HepG2 (cell line): ENCODE data around the gene DAD1. TPM values are rescaled to one million over a fixed set of nuclear protein-coding genes. Genes with fewer than 3 reads are reported as not detected.

Experiments used
- MAFK ChIP-seq, 2 experiments: IDR thresholded peaks in 1 of 2; conservative IDR thresholded peaks in 1 of 2; 2 replicates each; pipeline ENCODE4 v1.6.1; 2011; ENCODE audit warnings: improper control_type of control experiment in 2 of 2, low read length in 2 of 2
- MEIS1 ChIP-seq: sonication (generic); formaldehyde crosslinking; IDR thresholded peaks from 2 replicates; pipeline ENCODE4 v1.9.0; 2021; ENCODE audit warnings: mild to moderate bottlenecking, missing genetic modification reagents, moderate library complexity, borderline replicate concordance
- NFATC3 ChIP-seq: sonication (generic); formaldehyde crosslinking; IDR thresholded peaks from 2 replicates; pipeline ENCODE4 v1.5.1; 2020; ENCODE audit warnings: mild to moderate bottlenecking, missing genetic modification reagents
- REPIN1 ChIP-seq: sonication (generic); formaldehyde crosslinking; IDR thresholded peaks from 2 replicates; pipeline ENCODE4 v1.8.0; 2022; ENCODE audit warnings: missing genetic modification reagents, low read depth, mild to moderate bottlenecking, borderline replicate concordance
- SNAI1 ChIP-seq: sonication (generic); formaldehyde crosslinking; IDR thresholded peaks from 2 replicates; pipeline ENCODE4 v1.5.0; 2020; ENCODE audit warnings: mild to moderate bottlenecking, missing genetic modification reagents, borderline replicate concordance
- SSRP1 ChIP-seq: IDR thresholded peaks from 2 replicates; pipeline ENCODE4 v1.6.1; 2016; ENCODE audit warnings: control low read depth
- TBX3 ChIP-seq: fragments of 450-650 bp; IDR thresholded peaks from 2 replicates; pipeline ENCODE4 v1.6.1; 2017; ENCODE audit warnings: antibody characterized with exemption, mild to moderate bottlenecking, inconsistent platforms, borderline replicate concordance
- U2AF1 ChIP-seq: fragments of 200-400 bp; formaldehyde crosslinking; optimal IDR thresholded peaks from 2 replicates; pipeline ENCODE3; 2017; ENCODE audit warnings: mild to moderate bottlenecking, low read depth, low read length
- ZBTB42 ChIP-seq: sonication (generic); formaldehyde crosslinking; IDR thresholded peaks from 2 replicates; pipeline ENCODE4 v1.5.0; 2020; ENCODE audit warnings: mild to moderate bottlenecking, missing genetic modification reagents
- ZNF136 ChIP-seq: sonication (generic); formaldehyde crosslinking; IDR thresholded peaks from 2 replicates; pipeline ENCODE4 v1.8.1; 2022; ENCODE audit warnings: low read depth, mild to moderate bottlenecking, moderate library complexity, missing genetic modification reagents
- polyA plus RNA-seq, 8 experiments: library from polyadenylated mRNA; depleted of rRNA in 3 of 8; stranded (reverse) in 7 of 8; unstranded in 1 of 8; fragments of >200 nt; fragmentation: Illumina TruSeq in 4 of 8; extraction: Trizol in 4 of 8; gene quantifications; 2 replicates each; pipeline versions ENCODE4 v1.2.1 to v1.2.3, GENCODE V29; 2011 to 2016; ENCODE audit warnings: low read depth in 4 of 8, missing spikeins in 1 of 8, mixed read lengths in 1 of 8; ENCODE audit not compliant: insufficient read depth in 1 of 8
- total RNA-seq, 5 experiments: library from RNA; depleted of rRNA; stranded (reverse); fragments of >200 nt; fragmentation: Illumina TruSeq; extraction: Trizol; gene quantifications; 2 replicates each; pipeline ENCODE4 v1.2.3, GENCODE V29; 2016; ENCODE audit warnings: low read depth in 1 of 5
- TF ChIP-seq, protein P1 (sequence below): sonication (generic); formaldehyde crosslinking; IDR thresholded peaks from 2 replicates; pipeline ENCODE4 v1.5.1; 2020; ENCODE audit warnings: mild to moderate bottlenecking, missing genetic modification reagents, borderline replicate concordance
- TF ChIP-seq, protein P2 (sequence below): sonication (generic); formaldehyde crosslinking; IDR thresholded peaks from 2 replicates; pipeline ENCODE4 v1.5.1; 2020; ENCODE audit warnings: missing genetic modification reagents, mild to moderate bottlenecking, borderline replicate concordance
- TF ChIP-seq, protein P3 (sequence below): sonication (generic); formaldehyde crosslinking; conservative IDR thresholded peaks from 2 replicates; pipeline ENCODE4 v1.4.0; 2020; ENCODE audit warnings: mild to moderate bottlenecking, missing genetic modification reagents, moderate library complexity
- TF ChIP-seq, protein P4 (sequence below): sonication (generic); formaldehyde crosslinking; IDR thresholded peaks from 2 replicates; pipeline ENCODE4 v1.4.0; 2020; ENCODE audit warnings: missing genetic modification reagents, borderline replicate concordance
- TF ChIP-seq, protein P5 (sequence below): sonication (generic); formaldehyde crosslinking; IDR thresholded peaks from 2 replicates; pipeline ENCODE4 v1.4.0; 2020; ENCODE audit warnings: missing genetic modification reagents
- TF ChIP-seq, protein P6 (sequence below): sonication (generic); formaldehyde crosslinking; IDR thresholded peaks from 2 replicates; pipeline ENCODE4 v1.8.0; 2022; ENCODE audit warnings: missing genetic modification reagents, mild to moderate bottlenecking, inconsistent platforms, borderline replicate concordance

Gene DAD1
- total and polyA plus RNA-seq, 2 of the 13 experiments (the other 11 are each of a cell fraction or from before 2014, with no cell fraction given), result 558 to 626 TPM

DNA sequence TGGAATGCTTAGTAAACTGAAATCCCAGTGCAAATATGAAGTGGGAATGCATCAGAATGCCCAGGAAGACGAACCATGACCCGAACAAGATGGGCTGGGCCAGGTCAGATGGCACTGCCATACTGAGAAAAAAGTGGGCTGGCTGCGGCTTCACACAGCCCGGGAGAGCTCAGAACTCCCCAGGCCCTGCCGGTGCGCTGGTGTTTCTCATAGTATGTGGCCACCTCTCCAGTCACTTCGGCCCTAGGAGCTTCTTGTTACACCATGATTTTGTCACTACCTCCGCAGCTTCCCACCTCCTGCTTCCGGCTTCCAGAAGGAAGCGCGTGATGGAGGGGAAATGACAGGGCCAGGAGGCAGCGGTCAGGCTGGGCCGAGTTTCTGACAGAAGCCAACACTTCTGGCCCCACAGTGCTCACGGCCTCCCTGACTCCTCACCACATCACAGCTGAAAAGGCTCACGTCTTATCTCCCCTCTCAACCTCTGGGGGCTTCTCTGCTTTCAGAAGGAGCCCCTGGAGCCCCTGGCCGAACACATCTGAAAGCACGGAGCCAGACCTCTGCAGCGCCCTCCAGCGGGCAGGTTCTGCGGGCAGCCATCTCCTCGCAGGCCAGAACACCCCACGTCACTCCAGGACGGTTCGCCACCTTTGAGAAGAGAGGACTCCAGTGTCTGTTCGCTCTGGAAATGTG is 30.7 kb downstream of the DAD1 start (continued):
- TF ChIP-seq, protein P1, sequence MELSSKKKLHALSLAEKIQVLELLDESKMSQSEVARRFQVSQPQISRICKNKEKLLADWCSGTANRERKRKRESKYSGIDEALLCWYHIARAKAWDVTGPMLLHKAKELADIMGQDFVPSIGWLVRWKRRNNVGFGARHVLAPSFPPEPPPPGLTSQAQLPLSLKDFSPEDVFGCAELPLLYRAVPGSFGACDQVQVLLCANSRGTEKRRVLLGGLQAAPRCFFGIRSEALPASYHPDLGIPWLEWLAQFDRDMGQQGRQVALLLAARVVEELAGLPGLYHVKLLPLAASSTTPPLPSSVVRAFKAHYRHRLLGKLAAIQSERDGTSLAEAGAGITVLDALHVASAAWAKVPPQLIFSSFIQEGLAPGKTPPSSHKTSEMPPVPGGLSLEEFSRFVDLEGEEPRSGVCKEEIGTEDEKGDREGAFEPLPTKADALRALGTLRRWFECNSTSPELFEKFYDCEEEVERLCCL (CRISPR knock-in tag), result no peak
- TF ChIP-seq, protein P2, sequence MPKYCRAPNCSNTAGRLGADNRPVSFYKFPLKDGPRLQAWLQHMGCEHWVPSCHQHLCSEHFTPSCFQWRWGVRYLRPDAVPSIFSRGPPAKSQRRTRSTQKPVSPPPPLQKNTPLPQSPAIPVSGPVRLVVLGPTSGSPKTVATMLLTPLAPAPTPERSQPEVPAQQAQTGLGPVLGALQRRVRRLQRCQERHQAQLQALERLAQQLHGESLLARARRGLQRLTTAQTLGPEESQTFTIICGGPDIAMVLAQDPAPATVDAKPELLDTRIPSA (CRISPR knock-in tag), result no peak
- TF ChIP-seq ZNF136, result no peak
- TF ChIP-seq, protein P3, sequence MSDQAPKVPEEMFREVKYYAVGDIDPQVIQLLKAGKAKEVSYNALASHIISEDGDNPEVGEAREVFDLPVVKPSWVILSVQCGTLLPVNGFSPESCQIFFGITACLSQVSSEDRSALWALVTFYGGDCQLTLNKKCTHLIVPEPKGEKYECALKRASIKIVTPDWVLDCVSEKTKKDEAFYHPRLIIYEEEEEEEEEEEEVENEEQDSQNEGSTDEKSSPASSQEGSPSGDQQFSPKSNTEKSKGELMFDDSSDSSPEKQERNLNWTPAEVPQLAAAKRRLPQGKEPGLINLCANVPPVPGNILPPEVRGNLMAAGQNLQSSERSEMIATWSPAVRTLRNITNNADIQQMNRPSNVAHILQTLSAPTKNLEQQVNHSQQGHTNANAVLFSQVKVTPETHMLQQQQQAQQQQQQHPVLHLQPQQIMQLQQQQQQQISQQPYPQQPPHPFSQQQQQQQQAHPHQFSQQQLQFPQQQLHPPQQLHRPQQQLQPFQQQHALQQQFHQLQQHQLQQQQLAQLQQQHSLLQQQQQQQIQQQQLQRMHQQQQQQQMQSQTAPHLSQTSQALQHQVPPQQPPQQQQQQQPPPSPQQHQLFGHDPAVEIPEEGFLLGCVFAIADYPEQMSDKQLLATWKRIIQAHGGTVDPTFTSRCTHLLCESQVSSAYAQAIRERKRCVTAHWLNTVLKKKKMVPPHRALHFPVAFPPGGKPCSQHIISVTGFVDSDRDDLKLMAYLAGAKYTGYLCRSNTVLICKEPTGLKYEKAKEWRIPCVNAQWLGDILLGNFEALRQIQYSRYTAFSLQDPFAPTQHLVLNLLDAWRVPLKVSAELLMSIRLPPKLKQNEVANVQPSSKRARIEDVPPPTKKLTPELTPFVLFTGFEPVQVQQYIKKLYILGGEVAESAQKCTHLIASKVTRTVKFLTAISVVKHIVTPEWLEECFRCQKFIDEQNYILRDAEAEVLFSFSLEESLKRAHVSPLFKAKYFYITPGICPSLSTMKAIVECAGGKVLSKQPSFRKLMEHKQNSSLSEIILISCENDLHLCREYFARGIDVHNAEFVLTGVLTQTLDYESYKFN (CRISPR knock-in tag), result no peak
- TF ChIP-seq MAFK (conservative IDR thresholded peaks at IDR 0.05 in 1 of 2, IDR thresholded peaks at IDR 0.05 in 1 of 2; ENCODE audit: low read length in 2 of 2), result no peak
- no peak for TF ChIP-seq U2AF1
- no peak for TF ChIP-seq MEIS1 (CRISPR knock-in tag)
- TF ChIP-seq, protein P4, sequence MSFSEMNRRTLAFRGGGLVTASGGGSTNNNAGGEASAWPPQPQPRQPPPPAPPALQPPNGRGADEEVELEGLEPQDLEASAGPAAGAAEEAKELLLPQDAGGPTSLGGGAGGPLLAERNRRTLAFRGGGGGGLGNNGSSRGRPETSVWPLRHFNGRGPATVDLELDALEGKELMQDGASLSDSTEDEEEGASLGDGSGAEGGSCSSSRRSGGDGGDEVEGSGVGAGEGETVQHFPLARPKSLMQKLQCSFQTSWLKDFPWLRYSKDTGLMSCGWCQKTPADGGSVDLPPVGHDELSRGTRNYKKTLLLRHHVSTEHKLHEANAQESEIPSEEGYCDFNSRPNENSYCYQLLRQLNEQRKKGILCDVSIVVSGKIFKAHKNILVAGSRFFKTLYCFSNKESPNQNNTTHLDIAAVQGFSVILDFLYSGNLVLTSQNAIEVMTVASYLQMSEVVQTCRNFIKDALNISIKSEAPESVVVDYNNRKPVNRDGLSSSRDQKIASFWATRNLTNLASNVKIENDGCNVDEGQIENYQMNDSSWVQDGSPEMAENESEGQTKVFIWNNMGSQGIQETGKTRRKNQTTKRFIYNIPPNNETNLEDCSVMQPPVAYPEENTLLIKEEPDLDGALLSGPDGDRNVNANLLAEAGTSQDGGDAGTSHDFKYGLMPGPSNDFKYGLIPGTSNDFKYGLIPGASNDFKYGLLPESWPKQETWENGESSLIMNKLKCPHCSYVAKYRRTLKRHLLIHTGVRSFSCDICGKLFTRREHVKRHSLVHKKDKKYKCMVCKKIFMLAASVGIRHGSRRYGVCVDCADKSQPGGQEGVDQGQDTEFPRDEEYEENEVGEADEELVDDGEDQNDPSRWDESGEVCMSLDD, result no peak
- TF ChIP-seq, protein P5, sequence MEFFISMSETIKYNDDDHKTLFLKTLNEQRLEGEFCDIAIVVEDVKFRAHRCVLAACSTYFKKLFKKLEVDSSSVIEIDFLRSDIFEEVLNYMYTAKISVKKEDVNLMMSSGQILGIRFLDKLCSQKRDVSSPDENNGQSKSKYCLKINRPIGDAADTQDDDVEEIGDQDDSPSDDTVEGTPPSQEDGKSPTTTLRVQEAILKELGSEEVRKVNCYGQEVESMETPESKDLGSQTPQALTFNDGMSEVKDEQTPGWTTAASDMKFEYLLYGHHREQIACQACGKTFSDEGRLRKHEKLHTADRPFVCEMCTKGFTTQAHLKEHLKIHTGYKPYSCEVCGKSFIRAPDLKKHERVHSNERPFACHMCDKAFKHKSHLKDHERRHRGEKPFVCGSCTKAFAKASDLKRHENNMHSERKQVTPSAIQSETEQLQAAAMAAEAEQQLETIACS (CRISPR knock-in tag), result no peak
- no peak for TF ChIP-seq SNAI1 (CRISPR knock-in tag)
- no peak for TF ChIP-seq REPIN1 (CRISPR knock-in tag)
- no peak for TF ChIP-seq SSRP1
- TF ChIP-seq NFATC3 (CRISPR knock-in tag), result no peak
- TF ChIP-seq ZBTB42, result no peak
- TF ChIP-seq, protein P6, sequence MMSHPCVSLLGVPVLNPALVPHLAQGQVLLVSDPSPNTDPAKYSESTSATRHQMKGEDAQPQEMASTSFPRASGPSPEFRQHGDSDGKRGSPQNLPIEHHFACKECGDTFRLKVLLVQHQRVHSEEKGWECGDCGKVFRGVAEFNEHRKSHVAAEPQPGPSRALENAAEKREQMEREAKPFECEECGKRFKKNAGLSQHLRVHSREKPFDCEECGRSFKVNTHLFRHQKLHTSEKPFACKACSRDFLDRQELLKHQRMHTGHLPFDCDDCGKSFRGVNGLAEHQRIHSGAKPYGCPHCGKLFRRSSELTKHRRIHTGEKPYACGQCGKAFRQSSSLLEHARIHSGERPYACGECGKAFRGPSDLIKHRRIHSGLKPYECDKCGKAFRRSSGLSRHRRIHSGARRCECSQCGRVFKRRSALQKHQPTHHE (CRISPR knock-in tag), result no peak
- TF ChIP-seq TBX3, result no peak
